H1 (cell line): Measurements from ENCODE around the gene CTNNBL1.

Experiments
- ASH2L ChIP-seq: fragments of 200-600, 300-600 bp; sonication (generic); IDR thresholded peaks from one replicate; pipeline ENCODE4 v1.7.1; 2017; ENCODE audit warnings: low read length
- CEBPB ChIP-seq: IDR thresholded peaks from 2 replicates; pipeline ENCODE4 v1.6.1; 2012; ENCODE audit warnings: low read depth, low read length
- EGR1 ChIP-seq: IDR thresholded peaks from 2 replicates; pipeline ENCODE4 v1.6.1; 2011; ENCODE audit warnings: low read depth, low read length, borderline replicate concordance
- EP300 ChIP-seq, 2 experiments: IDR thresholded peaks; 1 replicate in 1 of 2; 2 replicates in 1 of 2; pipeline ENCODE4 v1.6.1; 2011 to 2012; ENCODE audit warnings: low read depth in 2 of 2, low read length in 2 of 2, mild to moderate bottlenecking in 2 of 2, borderline replicate concordance in 1 of 2, inconsistent platforms in 1 of 2, moderate library complexity in 1 of 2
- EZH2 ChIP-seq: fragments of 200-600 bp; sonication (generic); IDR thresholded peaks from 2 replicates; pipeline ENCODE4 v1.7.1; 2012; ENCODE audit warnings: low read depth, mild to moderate bottlenecking, moderate library complexity, low read length, inconsistent platforms; ENCODE audit not compliant: severe bottlenecking
- HDAC2 ChIP-seq, 2 experiments: fragments of 300-600 bp in 1 of 2; sonication (generic) in 1 of 2; IDR thresholded peaks; 2 replicates each; pipeline ENCODE4 v1.6.1; 2011 to 2012; ENCODE audit warnings: low read depth in 2 of 2, low read length in 2 of 2, mild to moderate bottlenecking in 2 of 2, moderate library complexity in 2 of 2, borderline replicate concordance in 1 of 2, inconsistent platforms in 1 of 2
- NRF1 ChIP-seq: IDR thresholded peaks from 2 replicates; pipeline ENCODE4 v1.6.1; 2011; ENCODE audit warnings: mild to moderate bottlenecking, low read depth, low read length, improper control_type of control experiment
- POLR2AphosphoS5 ChIP-seq: IDR thresholded peaks from 2 replicates; pipeline ENCODE4 v1.6.1; 2011; ENCODE audit warnings: low read depth, low read length
- RBBP5 ChIP-seq: IDR thresholded peaks from 2 replicates; pipeline ENCODE4 v1.7.1; 2012; ENCODE audit warnings: low read depth, mild to moderate bottlenecking, inconsistent platforms, low read length, moderate library complexity, borderline replicate concordance
- SAP30 ChIP-seq: fragments of 300-600 bp; sonication (generic); IDR thresholded peaks from 2 replicates; pipeline ENCODE4 v1.7.1; 2012; ENCODE audit warnings: low read length, moderate library complexity, mild to moderate bottlenecking, inconsistent platforms; ENCODE audit not compliant: insufficient read depth, insufficient replicate concordance
- SRF ChIP-seq: IDR thresholded peaks from 2 replicates; pipeline ENCODE4 v1.6.1; 2011; ENCODE audit warnings: mild to moderate bottlenecking, low read depth, low read length, moderate library complexity
- ZNF274 ChIP-seq: IDR thresholded peaks from 2 replicates; pipeline ENCODE4 v1.7.0; 2012; ENCODE audit warnings: low read length, borderline replicate concordance; ENCODE audit errors: extremely low read depth
- TF ChIP-seq, protein P1 (sequence below), 3 experiments: IDR thresholded peaks; 1 replicate in 2 of 3; 2 replicates in 1 of 3; pipeline versions ENCODE4 v1.5.1 to v1.6.1; 2011; ENCODE audit warnings: low read length in 3 of 3, mild to moderate bottlenecking in 3 of 3, inconsistent platforms in 2 of 3, low read depth in 1 of 3, moderate library complexity in 1 of 3; ENCODE audit not compliant: insufficient read depth in 1 of 3; ENCODE audit errors: control extremely low read depth in 1 of 3
- TF ChIP-seq, protein P2 (sequence below): IDR thresholded peaks from 2 replicates; pipeline ENCODE4 v1.6.1; 2011; ENCODE audit warnings: low read depth, mild to moderate bottlenecking, low read length; ENCODE audit not compliant: insufficient read depth

- no peak for TF ChIP-seq EZH2
- TF ChIP-seq, protein P1, sequence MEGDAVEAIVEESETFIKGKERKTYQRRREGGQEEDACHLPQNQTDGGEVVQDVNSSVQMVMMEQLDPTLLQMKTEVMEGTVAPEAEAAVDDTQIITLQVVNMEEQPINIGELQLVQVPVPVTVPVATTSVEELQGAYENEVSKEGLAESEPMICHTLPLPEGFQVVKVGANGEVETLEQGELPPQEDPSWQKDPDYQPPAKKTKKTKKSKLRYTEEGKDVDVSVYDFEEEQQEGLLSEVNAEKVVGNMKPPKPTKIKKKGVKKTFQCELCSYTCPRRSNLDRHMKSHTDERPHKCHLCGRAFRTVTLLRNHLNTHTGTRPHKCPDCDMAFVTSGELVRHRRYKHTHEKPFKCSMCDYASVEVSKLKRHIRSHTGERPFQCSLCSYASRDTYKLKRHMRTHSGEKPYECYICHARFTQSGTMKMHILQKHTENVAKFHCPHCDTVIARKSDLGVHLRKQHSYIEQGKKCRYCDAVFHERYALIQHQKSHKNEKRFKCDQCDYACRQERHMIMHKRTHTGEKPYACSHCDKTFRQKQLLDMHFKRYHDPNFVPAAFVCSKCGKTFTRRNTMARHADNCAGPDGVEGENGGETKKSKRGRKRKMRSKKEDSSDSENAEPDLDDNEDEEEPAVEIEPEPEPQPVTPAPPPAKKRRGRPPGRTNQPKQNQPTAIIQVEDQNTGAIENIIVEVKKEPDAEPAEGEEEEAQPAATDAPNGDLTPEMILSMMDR (IDR thresholded peaks at IDR 0.05; ENCODE audit: control extremely low read depth in 1 of 3, insufficient read depth in 1 of 3, low read depth in 1 of 3, low read length in 3 of 3) = no peak
- no peak for TF ChIP-seq POLR2AphosphoS5
- TF ChIP-seq RBBP5 = no peak
- no peak for TF ChIP-seq CEBPB
- TF ChIP-seq SRF = no peak
- TF ChIP-seq ZNF274 = no peak
- TF ChIP-seq NRF1 = no peak
- no peak for TF ChIP-seq SAP30
- no peak for TF ChIP-seq EP300 (IDR thresholded peaks at IDR 0.05; ENCODE audit: borderline replicate concordance in 1 of 2, low read depth in 2 of 2, low read length in 2 of 2)
- TF ChIP-seq HDAC2 (IDR thresholded peaks at IDR 0.05; ENCODE audit: borderline replicate concordance in 1 of 2, low read depth in 2 of 2, low read length in 2 of 2) = no peak
- TF ChIP-seq, protein P2, sequence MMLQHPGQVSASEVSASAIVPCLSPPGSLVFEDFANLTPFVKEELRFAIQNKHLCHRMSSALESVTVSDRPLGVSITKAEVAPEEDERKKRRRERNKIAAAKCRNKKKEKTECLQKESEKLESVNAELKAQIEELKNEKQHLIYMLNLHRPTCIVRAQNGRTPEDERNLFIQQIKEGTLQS = no peak
- no peak for TF ChIP-seq ASH2L
- no peak for TF ChIP-seq EGR1
Observed at GRCh38 chr20:37895166-37895565, 201.3 kb downstream of the CTNNBL1 start.
